HL-60 (cell line): ENCODE measurements around the gene ZBTB5.

Experiments used
- POLR2AphosphoS5 ChIP-seq: IDR thresholded peaks from 2 replicates; pipeline ENCODE4 v1.6.1; 2012; ENCODE audit warnings: low read depth
- SPI1 ChIP-seq: IDR thresholded peaks from 2 replicates; pipeline ENCODE4 v1.6.1; 2012; ENCODE audit warnings: low read depth, mild to moderate bottlenecking, borderline replicate concordance
- TF ChIP-seq, protein P1 (sequence below): IDR thresholded peaks from one replicate; pipeline ENCODE4 v1.5.1; 2011; ENCODE audit warnings: low read length, control low read depth, inconsistent platforms; ENCODE audit not compliant: insufficient read depth
- TF ChIP-seq, protein P2 (sequence below): IDR thresholded peaks from 2 replicates; pipeline ENCODE4 v1.6.1; 2012; ENCODE audit warnings: low read depth; ENCODE audit not compliant: insufficient replicate concordance

DNA sequence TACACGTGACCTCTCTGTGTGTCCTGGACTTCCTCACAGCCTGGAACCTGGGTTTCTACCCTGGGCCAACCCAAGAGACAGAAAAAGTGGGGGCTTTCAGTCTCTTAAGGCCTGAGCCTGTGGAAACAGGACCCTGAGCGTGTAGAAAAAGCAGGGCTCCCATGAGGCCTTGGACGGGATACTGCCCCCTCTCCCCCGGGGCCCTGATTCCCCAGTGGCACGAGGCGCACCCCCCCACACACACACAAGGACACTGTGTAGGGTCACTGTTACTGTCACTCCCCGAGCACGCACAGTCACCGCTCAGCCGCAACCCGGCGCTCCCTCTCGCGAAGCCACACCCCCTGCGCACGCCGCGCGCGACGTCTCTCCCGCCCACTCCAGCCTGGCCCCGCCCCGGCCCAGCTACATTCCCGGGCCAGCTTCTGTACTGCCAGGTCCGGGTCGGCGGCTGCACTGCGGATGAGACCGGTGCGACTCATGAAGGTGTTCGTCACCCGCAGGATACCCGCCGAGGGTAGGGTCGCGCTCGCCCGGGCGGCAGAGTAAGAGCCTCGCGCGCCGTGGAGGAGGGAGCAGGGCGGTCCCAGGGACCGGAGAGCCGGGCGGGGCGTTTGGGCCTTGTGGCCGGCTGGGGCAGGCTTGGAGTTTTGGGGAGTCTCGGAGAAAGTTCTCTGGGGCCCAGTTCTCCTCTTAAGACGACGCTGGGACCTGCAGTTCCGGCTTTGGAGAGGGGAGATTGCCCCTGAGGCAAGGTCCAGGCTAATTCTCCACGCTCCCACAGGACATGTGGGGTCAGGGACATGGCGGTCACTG lies 42.8 kb downstream of the ZBTB5 start, which contains the start of gene GRHPR:
- TF ChIP-seq POLR2AphosphoS5 (peak; percentile 76), SPI1 (peak; percentile 40; the same call in 1 of the 2 replicates)
- TF ChIP-seq, protein P1, sequence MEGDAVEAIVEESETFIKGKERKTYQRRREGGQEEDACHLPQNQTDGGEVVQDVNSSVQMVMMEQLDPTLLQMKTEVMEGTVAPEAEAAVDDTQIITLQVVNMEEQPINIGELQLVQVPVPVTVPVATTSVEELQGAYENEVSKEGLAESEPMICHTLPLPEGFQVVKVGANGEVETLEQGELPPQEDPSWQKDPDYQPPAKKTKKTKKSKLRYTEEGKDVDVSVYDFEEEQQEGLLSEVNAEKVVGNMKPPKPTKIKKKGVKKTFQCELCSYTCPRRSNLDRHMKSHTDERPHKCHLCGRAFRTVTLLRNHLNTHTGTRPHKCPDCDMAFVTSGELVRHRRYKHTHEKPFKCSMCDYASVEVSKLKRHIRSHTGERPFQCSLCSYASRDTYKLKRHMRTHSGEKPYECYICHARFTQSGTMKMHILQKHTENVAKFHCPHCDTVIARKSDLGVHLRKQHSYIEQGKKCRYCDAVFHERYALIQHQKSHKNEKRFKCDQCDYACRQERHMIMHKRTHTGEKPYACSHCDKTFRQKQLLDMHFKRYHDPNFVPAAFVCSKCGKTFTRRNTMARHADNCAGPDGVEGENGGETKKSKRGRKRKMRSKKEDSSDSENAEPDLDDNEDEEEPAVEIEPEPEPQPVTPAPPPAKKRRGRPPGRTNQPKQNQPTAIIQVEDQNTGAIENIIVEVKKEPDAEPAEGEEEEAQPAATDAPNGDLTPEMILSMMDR, result no peak
- TF ChIP-seq, protein P2, sequence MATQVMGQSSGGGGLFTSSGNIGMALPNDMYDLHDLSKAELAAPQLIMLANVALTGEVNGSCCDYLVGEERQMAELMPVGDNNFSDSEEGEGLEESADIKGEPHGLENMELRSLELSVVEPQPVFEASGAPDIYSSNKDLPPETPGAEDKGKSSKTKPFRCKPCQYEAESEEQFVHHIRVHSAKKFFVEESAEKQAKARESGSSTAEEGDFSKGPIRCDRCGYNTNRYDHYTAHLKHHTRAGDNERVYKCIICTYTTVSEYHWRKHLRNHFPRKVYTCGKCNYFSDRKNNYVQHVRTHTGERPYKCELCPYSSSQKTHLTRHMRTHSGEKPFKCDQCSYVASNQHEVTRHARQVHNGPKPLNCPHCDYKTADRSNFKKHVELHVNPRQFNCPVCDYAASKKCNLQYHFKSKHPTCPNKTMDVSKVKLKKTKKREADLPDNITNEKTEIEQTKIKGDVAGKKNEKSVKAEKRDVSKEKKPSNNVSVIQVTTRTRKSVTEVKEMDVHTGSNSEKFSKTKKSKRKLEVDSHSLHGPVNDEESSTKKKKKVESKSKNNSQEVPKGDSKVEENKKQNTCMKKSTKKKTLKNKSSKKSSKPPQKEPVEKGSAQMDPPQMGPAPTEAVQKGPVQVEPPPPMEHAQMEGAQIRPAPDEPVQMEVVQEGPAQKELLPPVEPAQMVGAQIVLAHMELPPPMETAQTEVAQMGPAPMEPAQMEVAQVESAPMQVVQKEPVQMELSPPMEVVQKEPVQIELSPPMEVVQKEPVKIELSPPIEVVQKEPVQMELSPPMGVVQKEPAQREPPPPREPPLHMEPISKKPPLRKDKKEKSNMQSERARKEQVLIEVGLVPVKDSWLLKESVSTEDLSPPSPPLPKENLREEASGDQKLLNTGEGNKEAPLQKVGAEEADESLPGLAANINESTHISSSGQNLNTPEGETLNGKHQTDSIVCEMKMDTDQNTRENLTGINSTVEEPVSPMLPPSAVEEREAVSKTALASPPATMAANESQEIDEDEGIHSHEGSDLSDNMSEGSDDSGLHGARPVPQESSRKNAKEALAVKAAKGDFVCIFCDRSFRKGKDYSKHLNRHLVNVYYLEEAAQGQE, result peak; percentile 31
